OCI-LY7 (cell line): ENCODE data around the gene CTNNA2.

ENCODE experiments used
- EZH2phosphoT487 ChIP-seq: fragments of 200-600 bp; sonication (generic); IDR thresholded peaks from 2 replicates; pipeline ENCODE4 v1.6.1; 2018; ENCODE audit warnings: low read depth, borderline replicate concordance, mild to moderate bottlenecking, mixed run types, antibody characterized with exemption, low read length, moderate library complexity, mixed read lengths
- TF ChIP-seq, protein P1 (sequence below): fragments of 200-600 bp; sonication (generic); conservative IDR thresholded peaks from 2 replicates; pipeline ENCODE4 v1.5.1; 2014; ENCODE audit warnings: mild to moderate bottlenecking, antibody characterized with exemption, low read length, moderate library complexity, mixed read lengths

DNA sequence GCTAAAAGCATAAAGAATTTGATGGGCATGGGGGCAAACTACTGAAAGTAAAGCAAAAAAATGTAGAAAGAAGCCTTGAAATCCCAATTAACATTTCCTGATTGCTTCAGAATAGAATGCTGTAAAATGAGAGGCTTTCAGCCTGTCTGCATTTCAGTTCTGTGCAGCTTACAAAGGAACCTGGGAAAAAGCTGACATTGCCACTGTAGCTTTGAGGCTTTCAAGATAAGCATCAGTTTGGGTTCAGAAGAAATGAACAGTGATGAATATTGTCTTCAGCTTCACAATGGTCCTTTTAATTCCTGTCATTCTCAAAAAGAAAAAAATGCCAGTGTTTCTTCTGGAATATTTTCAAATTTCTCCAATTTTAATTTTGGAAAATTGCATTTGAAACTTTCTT, 549.0 kb downstream of the CTNNA2 start:
- TF ChIP-seq, protein P1, sequence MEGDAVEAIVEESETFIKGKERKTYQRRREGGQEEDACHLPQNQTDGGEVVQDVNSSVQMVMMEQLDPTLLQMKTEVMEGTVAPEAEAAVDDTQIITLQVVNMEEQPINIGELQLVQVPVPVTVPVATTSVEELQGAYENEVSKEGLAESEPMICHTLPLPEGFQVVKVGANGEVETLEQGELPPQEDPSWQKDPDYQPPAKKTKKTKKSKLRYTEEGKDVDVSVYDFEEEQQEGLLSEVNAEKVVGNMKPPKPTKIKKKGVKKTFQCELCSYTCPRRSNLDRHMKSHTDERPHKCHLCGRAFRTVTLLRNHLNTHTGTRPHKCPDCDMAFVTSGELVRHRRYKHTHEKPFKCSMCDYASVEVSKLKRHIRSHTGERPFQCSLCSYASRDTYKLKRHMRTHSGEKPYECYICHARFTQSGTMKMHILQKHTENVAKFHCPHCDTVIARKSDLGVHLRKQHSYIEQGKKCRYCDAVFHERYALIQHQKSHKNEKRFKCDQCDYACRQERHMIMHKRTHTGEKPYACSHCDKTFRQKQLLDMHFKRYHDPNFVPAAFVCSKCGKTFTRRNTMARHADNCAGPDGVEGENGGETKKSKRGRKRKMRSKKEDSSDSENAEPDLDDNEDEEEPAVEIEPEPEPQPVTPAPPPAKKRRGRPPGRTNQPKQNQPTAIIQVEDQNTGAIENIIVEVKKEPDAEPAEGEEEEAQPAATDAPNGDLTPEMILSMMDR = no peak
- TF ChIP-seq EZH2phosphoT487 = no peak
